ENCODE measurements around the gene DAPP1.

Gene DAPP1

GRCh38 chr4:99861120-99861905, 44.7 kb downstream of the DAPP1 start:
- DNase-seq (ENCODE audit: insufficient read length, low spot score) = no peak
- FAIRE-seq = no peak
- no peak for TF ChIP-seq CTCF (IDR thresholded peaks at IDR 0.05; ENCODE audit: insufficient read depth, missing control alignments)

DNA sequence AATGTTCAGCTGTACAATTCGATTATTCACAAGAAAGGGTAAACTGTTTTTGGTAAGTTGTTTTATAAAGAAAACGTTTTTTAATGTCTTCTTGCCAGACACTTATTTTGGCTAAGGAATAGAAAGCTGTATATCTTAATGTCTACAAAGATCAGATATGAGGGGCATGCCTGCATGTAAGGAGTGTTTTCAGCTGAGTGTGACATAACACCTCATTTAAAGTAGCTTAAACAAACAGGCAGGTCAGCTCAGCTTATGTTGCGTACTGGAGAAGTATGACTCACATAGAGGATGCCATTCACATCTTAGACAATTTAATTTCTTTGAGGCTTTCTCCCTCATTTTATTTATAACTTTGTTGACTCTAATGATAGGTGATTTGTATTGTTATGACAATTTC, 47.2 kb downstream of the DAPP1 start:
- FAIRE-seq (no peak), DNase-seq (ENCODE audit: insufficient read length, low spot score) (no peak)
- no peak for TF ChIP-seq CTCF (IDR thresholded peaks at IDR 0.05; ENCODE audit: insufficient read depth, missing control alignments)

DNA sequence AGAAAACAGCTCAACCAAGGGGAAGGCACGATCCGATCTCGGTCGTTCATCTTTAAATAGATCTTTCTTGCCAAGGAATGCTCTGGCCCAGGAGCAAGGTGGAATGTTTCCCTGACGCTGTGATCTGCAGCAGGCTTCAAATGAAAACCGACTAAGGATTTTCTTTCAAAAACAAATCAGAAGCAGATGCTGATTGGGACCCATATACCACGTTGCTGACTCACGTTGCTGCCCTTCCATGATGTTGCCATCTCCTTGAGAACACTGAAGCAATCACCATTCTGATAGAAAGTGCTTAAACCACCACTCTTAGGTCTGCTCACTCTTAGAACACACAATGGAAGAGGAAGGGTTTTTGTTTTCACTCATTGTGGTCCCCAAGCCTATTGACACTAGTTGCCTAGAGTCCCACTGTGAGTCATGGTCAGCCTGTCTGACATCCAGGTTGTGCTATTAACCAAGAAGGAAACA, 51.5 kb downstream of the DAPP1 start:
- no peak for TF ChIP-seq CTCF (IDR thresholded peaks at IDR 0.05; ENCODE audit: insufficient read depth, missing control alignments)
- FAIRE-seq = no peak
- DNase-seq (ENCODE audit: insufficient read length, low spot score) = no peak

DNA sequence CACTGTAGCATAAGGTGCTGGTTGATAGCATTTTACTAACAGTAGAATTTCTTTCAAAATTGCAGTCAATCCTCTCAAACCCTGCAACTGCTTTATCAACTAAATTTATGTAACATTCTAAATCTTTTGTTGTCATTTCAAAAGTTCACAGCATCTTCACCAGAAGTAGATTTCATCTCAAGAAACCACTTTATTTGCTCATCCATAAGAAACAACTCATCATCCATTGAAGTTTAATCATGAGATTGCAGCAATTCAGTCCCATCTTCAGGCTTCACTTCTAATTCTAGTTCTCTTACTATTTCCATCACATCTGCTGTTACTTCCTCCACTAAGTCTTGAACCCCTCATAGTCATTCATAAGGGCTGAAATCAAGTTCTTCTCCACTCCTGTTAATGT, 55.9 kb downstream of the DAPP1 start:
- no peak for DNase-seq (ENCODE audit: insufficient read length, low spot score)
- no peak for FAIRE-seq
- TF ChIP-seq CTCF (IDR thresholded peaks at IDR 0.05; ENCODE audit: insufficient read depth, missing control alignments) = no peak

DNA sequence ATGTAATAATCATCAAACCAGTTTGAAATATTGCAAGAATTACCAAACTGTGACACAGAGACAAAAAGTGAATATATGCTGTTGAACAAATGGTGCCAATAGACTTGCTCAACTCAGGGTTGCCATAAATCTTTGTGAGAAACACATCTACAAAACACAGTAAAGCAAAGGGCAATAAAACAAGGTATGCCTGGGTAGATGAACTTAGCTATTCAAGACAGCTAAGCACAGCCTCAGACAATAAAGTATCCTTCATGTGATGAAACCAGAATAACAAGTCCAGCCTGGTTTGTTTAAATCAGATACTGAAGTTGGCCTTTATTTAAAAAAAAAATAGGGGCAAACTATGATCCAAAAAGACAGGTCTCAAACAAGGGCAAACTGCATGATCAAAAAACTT, 58.4 kb downstream of the DAPP1 start:
- no peak for TF ChIP-seq CTCF (IDR thresholded peaks at IDR 0.05; ENCODE audit: insufficient read depth, missing control alignments)
- FAIRE-seq (no peak), DNase-seq (ENCODE audit: insufficient read length, low spot score) (no peak)

- TF ChIP-seq CTCF (IDR thresholded peaks at IDR 0.05; ENCODE audit: insufficient read depth, missing control alignments) = no peak
- DNase-seq (ENCODE audit: insufficient read length, low spot score) (no peak), FAIRE-seq (no peak)
Observed at GRCh38 chr4:99876946-99877345, 60.3 kb downstream of the DAPP1 start.

GRCh38 chr4:99878604-99879003, 62.0 kb downstream of the DAPP1 start:
- no peak for TF ChIP-seq CTCF (IDR thresholded peaks at IDR 0.05; ENCODE audit: insufficient read depth, missing control alignments)
- DNase-seq (ENCODE audit: insufficient read length, low spot score) (no peak), FAIRE-seq (no peak)

All from D721Med (cell line).